ENCODE data around the gene PCMT1. TPM values are rescaled to one million over a fixed set of nuclear protein-coding genes. Genes with fewer than 3 reads are reported as not detected.

Gene PCMT1
- total and polyA plus RNA-seq, 2 of the 13 experiments (the other 11 are each of a cell fraction or from before 2014, with no cell fraction given): 112 to 169 TPM

- 97% methylated on average over 4 of the region's 4 CpGs for WGBS (ENCODE audit: low lambda C conversion rate)
- Histone ChIP-seq H3K27ac (ENCODE audit: extremely low read length, insufficient read depth, low read length) (no peak overlapping the region), H3K36me3 (replicated peaks in 1 of 2; ENCODE audit: control insufficient read depth in 1 of 2, insufficient read depth in 2 of 2, low read length in 2 of 2) (peaks cover 26 to 74% of the 10 kb centered on the region in 2 experiments), H3K79me2 (ENCODE audit: insufficient read depth, low read length) (no peaks in the 10 kb centered on the region), H3K4me3 (replicated peaks in 1 of 3; ENCODE audit: insufficient read depth in 1 of 3, low read depth in 2 of 3, low read length in 3 of 3) (no peak overlapping the region), H3K9ac (ENCODE audit: insufficient read depth, low read depth, low read length) (no peak overlapping the region), H3K9me3 (ENCODE audit: low read length) (no peaks in the 10 kb centered on the region), H3K4me1 (ENCODE audit: insufficient read depth, low read length) (peaks cover 5% of the 10 kb centered on the region; the same call in 1 of the 2 replicates), H3K27me3 (ENCODE audit: control insufficient read depth in 1 of 2, insufficient read depth in 2 of 2, low read length in 2 of 2) (no peaks in the 10 kb centered on the region), H4K20me1 (ENCODE audit: insufficient read depth, low read length) (no peaks in the 10 kb centered on the region), H2AFZ (ENCODE audit: low read length) (no peak overlapping the region), H3K4me2 (ENCODE audit: low read depth, low read length) (no peak overlapping the region)
- TF ChIP-seq CCAR2 (optimal IDR thresholded peaks at IDR 0.05; ENCODE audit: low read depth, low read length) (no peak), HOMEZ (CRISPR knock-in tag; IDR thresholded peaks at IDR 0.05; ENCODE audit: low read depth) (no peak), ZNF20 (CRISPR knock-in tag; IDR thresholded peaks at IDR 0.05) (no peak), MZF1 (CRISPR knock-in tag; IDR thresholded peaks at IDR 0.05; ENCODE audit: borderline replicate concordance) (no peak), ZNF766 (CRISPR knock-in tag; IDR thresholded peaks at IDR 0.05; ENCODE audit: borderline replicate concordance) (no peak), ZKSCAN1 (IDR thresholded peaks at IDR 0.05; ENCODE audit: low read length) (0 out of 2 replicates have a peak, but pooled peaks have one; percentile 21)
- TF ChIP-seq, protein P1, sequence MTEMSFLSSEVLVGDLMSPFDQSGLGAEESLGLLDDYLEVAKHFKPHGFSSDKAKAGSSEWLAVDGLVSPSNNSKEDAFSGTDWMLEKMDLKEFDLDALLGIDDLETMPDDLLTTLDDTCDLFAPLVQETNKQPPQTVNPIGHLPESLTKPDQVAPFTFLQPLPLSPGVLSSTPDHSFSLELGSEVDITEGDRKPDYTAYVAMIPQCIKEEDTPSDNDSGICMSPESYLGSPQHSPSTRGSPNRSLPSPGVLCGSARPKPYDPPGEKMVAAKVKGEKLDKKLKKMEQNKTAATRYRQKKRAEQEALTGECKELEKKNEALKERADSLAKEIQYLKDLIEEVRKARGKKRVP (CRISPR knock-in tag; IDR thresholded peaks at IDR 0.05): no peak
- POLR2A ChIA-PET: no interaction called here
- ATAC-seq: no peak
- BruUV-seq (replicated peaks): no TSS peak
- CTCF ChIA-PET (ENCODE audit: low intra/inter-chr PET ratio, low total read pairs): no interaction called here
- intact Hi-C loops (cut with micrococcal nuclease; ENCODE audit: unreplicated experiment): no loop called here
- FAIRE-seq: no peak
- no peak for DNase-seq (ENCODE audit: low spot score)
- in situ Hi-C loops (cut with HindIII; ENCODE audit: extremely low pct_ligation_motif_present, low pct_unique_long_range_greater_than_20kb): no loop called here
Measured at GRCh38 chr6:149727793-149728498, 21.6 kb upstream of the PCMT1 start.
